T-cell (primary cell): Measurements from ENCODE around the gene DMAC1. TPM values are rescaled to one million over a fixed set of nuclear protein-coding genes. Genes with fewer than 3 reads are reported as not detected.
A peak's percentile ranks its signal among the peaks of the same experiment; 100 is the strongest.

ENCODE experiments used
- ATAC-seq, 4 experiments: fragments of 200-7000 bp in 3 of 4; fragments of 150-1000 bp in 1 of 4; cut with Tn5 transposase; replicated peaks in 1 of 4; 1 replicate in 3 of 4; 2 replicates in 1 of 4; pipeline ENCODE4 v1.10.0; 2021; ENCODE audit warnings: moderate library complexity in 3 of 4, mild to moderate bottlenecking in 2 of 4, moderate number of reproducible peaks in 1 of 4
- CTCF ChIA-PET, 2 donors: fragments of 300-600 bp; sonication (Branson Sonifier 250); formaldehyde crosslinking; loops; one replicate each; lab custom pipeline; 2022; ENCODE audit warnings: antibody characterized with exemption in 2 of 2; lab: Charles Lee
- POLR2A ChIA-PET, 2 donors: fragments of 300-600 bp; sonication (Branson Sonifier 250); formaldehyde crosslinking; loops; one replicate each; lab custom pipeline; 2022; ENCODE audit warnings: antibody characterized with exemption in 2 of 2; lab: Charles Lee
- DNase-seq, 35 experiments: peaks; one replicate each; pipeline versions ENCODE4 v3.0.0 to v3.0.0-alpha.2; 2013 to 2023
- H3K27ac ChIP-seq: one replicate; pipeline ENCODE4 v1.5.1; 2013; ENCODE audit warnings: low read length
- H3K27me3 ChIP-seq, 2 experiments: replicated peaks in 1 of 2; 1 replicate in 1 of 2; 2 replicates in 1 of 2; pipeline versions ENCODE4 v1.6.1 to v1.7.0; 2013; ENCODE audit warnings: low read length in 1 of 2, mixed read lengths in 1 of 2; ENCODE audit not compliant: control insufficient read depth in 2 of 2, insufficient read depth in 2 of 2; ENCODE audit errors: extremely low read depth in 1 of 2
- H3K36me3 ChIP-seq, 2 donors: 1 replicate in 1 of 2; 2 replicates in 1 of 2; pipeline versions ENCODE4 v1.6.1 to v1.7.0; 2013; ENCODE audit warnings: low read length in 1 of 2; ENCODE audit not compliant: control insufficient read depth in 2 of 2, insufficient read depth in 1 of 2; ENCODE audit errors: extremely low read depth in 1 of 2
- H3K4me1 ChIP-seq, 2 experiments: 1 replicate in 1 of 2; 2 replicates in 1 of 2; pipeline versions ENCODE4 v1.6.1 to v1.7.0; 2013; ENCODE audit warnings: low read length in 2 of 2, mixed read lengths in 1 of 2; ENCODE audit not compliant: insufficient read depth in 2 of 2, control insufficient read depth in 1 of 2; ENCODE audit errors: extremely low read depth in 1 of 2
- H3K4me3 ChIP-seq, 2 donors: 1 replicate in 1 of 2; 2 replicates in 1 of 2; pipeline versions ENCODE4 v1.5.1 to v1.7.0; 2013; ENCODE audit warnings: mild to moderate bottlenecking in 2 of 2, low read length in 1 of 2, moderate library complexity in 1 of 2; ENCODE audit not compliant: control insufficient read depth in 1 of 2; ENCODE audit errors: extremely low read depth in 1 of 2
- H3K9me3 ChIP-seq: 2 replicates; pipeline ENCODE4 v1.7.0; 2013
- H3K27ac Mint-ChIP-seq, 2 donors: one replicate each; pipeline ENCODE4 v1.8.0; 2020 to 2021; ENCODE audit warnings: mild to moderate bottlenecking in 2 of 2, mixed read lengths in 2 of 2
- H3K27me3 Mint-ChIP-seq, 2 donors: one replicate each; pipeline ENCODE4 v1.8.0; 2021 to 2022; ENCODE audit warnings: mixed read lengths in 2 of 2
- H3K36me3 Mint-ChIP-seq: one replicate; pipeline ENCODE4 v1.8.0; 2021; ENCODE audit warnings: mixed read lengths
- H3K4me1 Mint-ChIP-seq, 3 donors: one replicate each; pipeline ENCODE4 v1.8.0; 2020 to 2022; ENCODE audit warnings: mixed read lengths in 3 of 3, mild to moderate bottlenecking in 1 of 3
- H3K4me3 Mint-ChIP-seq, 3 donors: one replicate each; pipeline ENCODE4 v1.8.0; 2020 to 2022; ENCODE audit warnings: mild to moderate bottlenecking in 3 of 3, mixed read lengths in 3 of 3, moderate library complexity in 3 of 3
- H3K9me3 Mint-ChIP-seq, 3 donors: one replicate each; pipeline ENCODE4 v1.8.0; 2020 to 2022; ENCODE audit warnings: mixed read lengths in 3 of 3
- WGBS: methylation state at CpG from one replicate; pipeline ENCODE4 v1.1.5; 2013; ENCODE audit warnings: missing lambda C conversion rate; ENCODE audit not compliant: insufficient coverage; 5-methylcytosine and 5-hydroxymethylcytosine counted together
- total RNA-seq, 35 experiments: library from RNA in 6 of 35; stranded (reverse) in 6 of 35; fragments of 120-200 nt in 1 of 35; gene quantifications; one replicate each; pipeline versions ENCODE4 v1.2.1 to v1.2.4 and lab custom pipeline; 2013 to 2026

DMAC1 gene
- total RNA-seq, 5 donors from 2014 or later (not counting 1 experiment from before 2014, with no cell fraction given): 19.7 to 39.2 (median 28.2) TPM

GRCh38 chr9:7811677-7812076, 12.1 kb upstream of the DMAC1 start:
- ATAC-seq (no peak), DNase-seq (no peak)
- Histone ChIP-seq H3K27me3 (no peaks in the 10 kb centered on the region), H3K4me1 (no peaks in the 10 kb centered on the region), H3K36me3 (no peaks in the 10 kb centered on the region), H3K9me3 (no peaks in the 10 kb centered on the region), H3K27ac (no peak overlapping the region), H3K4me3 (no peak overlapping the region)
- Mint-ChIP-seq H3K4me3 (no peak overlapping the region), H3K9me3 (no peaks in the 10 kb centered on the region), H3K36me3 (no peaks in the 10 kb centered on the region), H3K4me1 (no peaks in the 10 kb centered on the region), H3K27me3 (peaks cover 0 to 3% of the 10 kb centered on the region in 2 donors), H3K27ac (no peak overlapping the region)
- ChIA-PET CTCF (no interaction called here), POLR2A (no interaction called here)
- WGBS: no CpG with 5 or more reads among the region's 3 CpGs

GRCh38 chr9:7802666-7803065, 3.1 kb upstream of the DMAC1 start:
- Histone ChIP-seq H3K9me3 (no peaks in the 10 kb centered on the region), H3K4me3 (no peak overlapping the region), H3K36me3 (no peaks in the 10 kb centered on the region), H3K27ac (no peak overlapping the region), H3K4me1 (peaks cover 6 to 14% of the 10 kb centered on the region in 2 experiments), H3K27me3 (no peaks in the 10 kb centered on the region)
- Mint-ChIP-seq H3K27me3 (no peaks in the 10 kb centered on the region), H3K4me3 (no peak overlapping the region), H3K27ac (no peak overlapping the region), H3K36me3 (no peaks in the 10 kb centered on the region), H3K9me3 (no peaks in the 10 kb centered on the region), H3K4me1 (peaks cover 12 to 18% (median 18%) of the 10 kb centered on the region in 3 donors)
- POLR2A ChIA-PET: no interaction called here
- ATAC-seq (no peak), DNase-seq (no peak)
- CTCF ChIA-PET: no interaction called here

GRCh38 chr9:7799944-7800285, 337 bp upstream of the DMAC1 start:
- H3K36me3 Mint-ChIP-seq: peaks cover 17% of the 10 kb centered on the region
- ATAC-seq: peak in 3 of 4 experiments; percentile 5 to 26 (median 16)
- H3K4me1 Mint-ChIP-seq: peaks cover 31 to 39% (median 33%) of the 10 kb centered on the region in 3 donors
- ChIA-PET CTCF (interaction anchor here in 1 of 2 donors (0.6 kb wide), 2 partner anchors 620 to 757 kb away, joined by 3 to 5 read pairs; no protein-coding TSS in a partner anchor), POLR2A (interaction anchor here (0.6 kb wide), 3 partner anchors 13 to 1202 kb away, joined by 6 to 8 read pairs (median 6); no protein-coding TSS in a partner anchor)
- peak overlapping the region; percentile 69 to 95 for H3K27ac Mint-ChIP-seq
- peaks cover 6 to 17% of the 10 kb centered on the region in 2 experiments for H3K4me1 ChIP-seq
- H3K9me3 Mint-ChIP-seq: no peaks in the 10 kb centered on the region
- H3K27ac ChIP-seq: peak overlapping the region; percentile 89
- no peaks in the 10 kb centered on the region for H3K27me3 ChIP-seq
- peak overlapping the region; percentile 84 to 95 for H3K4me3 ChIP-seq
- H3K36me3 ChIP-seq: peaks cover 2 to 14% of the 10 kb centered on the region in 2 donors
- no peaks in the 10 kb centered on the region for H3K9me3 ChIP-seq
- DNase-seq: no peak
- H3K27me3 Mint-ChIP-seq: no peaks in the 10 kb centered on the region
- no CpG with 5 or more reads among the region's 8 CpGs for WGBS
- H3K4me3 Mint-ChIP-seq: peak overlapping the region; percentile 88 to 94 (median 93)

GRCh38 chr9:7794196-7794595, 5.4 kb downstream of the DMAC1 start:
- no peaks in the 10 kb centered on the region for H3K9me3 ChIP-seq
- no peak for ATAC-seq
- H3K36me3 ChIP-seq: peaks cover 2 to 31% of the 10 kb centered on the region in 2 donors
- no peaks in the 10 kb centered on the region for H3K27me3 Mint-ChIP-seq
- H3K27ac ChIP-seq: no peak overlapping the region
- no peak for DNase-seq
- H3K9me3 Mint-ChIP-seq: no peaks in the 10 kb centered on the region
- H3K27me3 ChIP-seq: no peaks in the 10 kb centered on the region
- H3K4me1 ChIP-seq: peaks cover 9 to 13% of the 10 kb centered on the region in 2 experiments
- no peak overlapping the region for H3K4me3 Mint-ChIP-seq
- H3K4me1 Mint-ChIP-seq: peaks cover 42 to 56% (median 55%) of the 10 kb centered on the region in 3 donors
- ChIA-PET CTCF (no interaction called here), POLR2A (no interaction called here)
- H3K4me3 ChIP-seq: no peak overlapping the region
- 71% methylated on average over 3 of the region's 3 CpGs for WGBS
- H3K36me3 Mint-ChIP-seq: peaks cover 46% of the 10 kb centered on the region
- peak overlapping the region in 1 of 2 donors; percentile 27 for H3K27ac Mint-ChIP-seq

- Histone ChIP-seq H3K27me3 (no peaks in the 10 kb centered on the region), H3K27ac (no peak overlapping the region), H3K4me1 (peaks cover 0 to 3% of the 10 kb centered on the region in 2 experiments), H3K4me3 (no peak overlapping the region), H3K36me3 (peaks cover 2 to 29% of the 10 kb centered on the region in 2 donors), H3K9me3 (no peaks in the 10 kb centered on the region)
- peaks cover 44% of the 10 kb centered on the region for H3K36me3 Mint-ChIP-seq
- H3K27me3 Mint-ChIP-seq: no peaks in the 10 kb centered on the region
- H3K9me3 Mint-ChIP-seq: no peaks in the 10 kb centered on the region
- ChIA-PET POLR2A (no interaction called here), CTCF (no interaction called here)
- no peak for ATAC-seq
- no peak overlapping the region for H3K4me3 Mint-ChIP-seq
- DNase-seq: no peak
- H3K27ac Mint-ChIP-seq: no peak overlapping the region
- WGBS: 100% methylated on average over 3 of the region's 4 CpGs
- peaks cover 22 to 34% (median 33%) of the 10 kb centered on the region in 3 donors for H3K4me1 Mint-ChIP-seq
Observed at GRCh38 chr9:7791394-7791793, 8.2 kb downstream of the DMAC1 start.

- ATAC-seq: no peak
- peaks cover 16 to 28% (median 27%) of the 10 kb centered on the region in 3 donors for H3K4me1 Mint-ChIP-seq
- Histone ChIP-seq H3K4me3 (no peak overlapping the region), H3K4me1 (peaks cover 0 to 3% of the 10 kb centered on the region in 2 experiments), H3K27ac (no peak overlapping the region), H3K36me3 (peaks cover 2 to 26% of the 10 kb centered on the region in 2 donors), H3K9me3 (no peaks in the 10 kb centered on the region), H3K27me3 (no peaks in the 10 kb centered on the region)
- H3K9me3 Mint-ChIP-seq: no peaks in the 10 kb centered on the region
- no peak overlapping the region for H3K27ac Mint-ChIP-seq
- H3K4me3 Mint-ChIP-seq: no peak overlapping the region
- WGBS: 90% methylated on average over 3 of the region's 6 CpGs
- POLR2A ChIA-PET: no interaction called here
- H3K27me3 Mint-ChIP-seq: no peaks in the 10 kb centered on the region
- peaks cover 38% of the 10 kb centered on the region for H3K36me3 Mint-ChIP-seq
- no peak for DNase-seq
- CTCF ChIA-PET: no interaction called here
Observed at GRCh38 chr9:7790819-7791182, 8.8 kb downstream of the DMAC1 start.
